Measurements from ENCODE around the gene NPDC1. TPM values are rescaled to one million over a fixed set of nuclear protein-coding genes. Genes with fewer than 3 reads are reported as not detected.

NPDC1 gene
- total RNA-seq, 1 donor from 2014 or later, result 46.8 TPM

GRCh38 chr9:137055385-137056364 lies 9.7 kb upstream of the NPDC1 start:
- no peak for DNase-seq

- no peak for DNase-seq
Measured at GRCh38 chr9:137054932-137055384, 9.0 kb upstream of the NPDC1 start.

- DNase-seq, result no peak
Measured at GRCh38 chr9:137053944-137054931, 8.3 kb upstream of the NPDC1 start, which contains the start of gene ENTPD2. Gene ENTPD2 (minus strand): TSS chr9:137054061. CDS start chr9:137053997, 64 bp downstream.

- no peak for DNase-seq
Measured at GRCh38 chr9:137052998-137053943, 7.3 kb upstream of the NPDC1 start.

- no peak for DNase-seq
Measured at GRCh38 chr9:137052293-137052692, 6.3 kb upstream of the NPDC1 start.

GRCh38 chr9:137051145-137051724 lies 5.3 kb upstream of the NPDC1 start:
- DNase-seq, result no peak

- DNase-seq, result no peak
Measured at GRCh38 chr9:137050570-137050969, 4.6 kb upstream of the NPDC1 start.

- peak; percentile 76 for DNase-seq
Measured at GRCh38 chr9:137049544-137050449, 3.8 kb upstream of the NPDC1 start.

GRCh38 chr9:137048655-137049543 lies 2.9 kb upstream of the NPDC1 start:
- DNase-seq, result no peak

- peak; percentile 66 for DNase-seq
Measured at GRCh38 chr9:137045294-137046087, 486 bp downstream of the NPDC1 start.

- DNase-seq, result peak; percentile 46
Measured at GRCh38 chr9:137044502-137045177, 1.3 kb downstream of the NPDC1 start.

GRCh38 chr9:137044037-137044436 lies 1.9 kb downstream of the NPDC1 start:
- no peak for DNase-seq

- peak; percentile 45 for DNase-seq
Measured at GRCh38 chr9:137042751-137043727, 2.9 kb downstream of the NPDC1 start.

- peak; percentile 53 for DNase-seq
Measured at GRCh38 chr9:137041124-137041523, 4.9 kb downstream of the NPDC1 start.

GRCh38 chr9:137040568-137040967 lies 5.4 kb downstream of the NPDC1 start:
- no peak for DNase-seq
